T-helper 1 cell treated with Interleukin-12 subunit alpha and Interleukin-12 subunit beta and Interleukin-4 antibody, amounts not matched to agents 30 μg/mL and 1 μg/mL, for 36 hours (primary cell): ENCODE measurements around the gene BRIP1.
"Not testable (repeated sequence)": the region's sequence is repeated elsewhere in the genome, so short reads cannot be mapped to it uniquely, and the experiment has no call there.

ENCODE experiments used
- H3K27ac Mint-ChIP-seq: one replicate; pipeline ENCODE4 v1.8.0; 2021; ENCODE audit warnings: mild to moderate bottlenecking, mixed read lengths
- H3K27me3 Mint-ChIP-seq: one replicate; pipeline ENCODE4 v1.8.0; 2021; ENCODE audit warnings: low read depth, mixed read lengths
- H3K36me3 Mint-ChIP-seq: one replicate; pipeline ENCODE4 v1.8.0; 2021; ENCODE audit warnings: low read depth, mixed read lengths
- H3K4me1 Mint-ChIP-seq: one replicate; pipeline ENCODE4 v1.8.0; 2021; ENCODE audit warnings: low read depth, mixed read lengths
- H3K4me3 Mint-ChIP-seq: one replicate; pipeline ENCODE4 v1.8.0; 2021; ENCODE audit warnings: mild to moderate bottlenecking, moderate library complexity, mixed read lengths
- H3K9me3 Mint-ChIP-seq: one replicate; pipeline ENCODE4 v1.8.0; 2021; ENCODE audit warnings: mixed read lengths

Gene BRIP1

DNA sequence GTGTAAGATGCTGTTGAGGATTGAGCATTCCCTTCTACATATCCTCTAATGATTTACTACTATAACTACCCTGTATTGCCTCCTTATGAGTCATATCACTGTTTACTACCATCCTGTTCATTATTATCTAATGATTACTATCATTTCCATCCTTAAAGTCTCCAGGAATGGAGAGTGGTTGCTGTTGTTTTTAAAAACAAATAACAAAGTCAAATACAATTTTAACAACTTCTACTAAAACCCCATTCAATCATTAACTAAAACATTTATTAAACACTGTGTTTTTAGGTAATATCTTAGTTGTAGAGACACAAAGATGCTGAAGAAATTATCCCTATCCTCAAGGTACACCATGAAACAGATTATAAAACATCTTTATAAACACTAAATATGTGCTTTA, 126.9 kb downstream of the BRIP1 start:
- Mint-ChIP-seq H3K9me3 (peaks cover 7% of the 10 kb centered on the region), H3K4me1 (no peaks in the 10 kb centered on the region), H3K36me3 (peaks cover 26% of the 10 kb centered on the region), H3K4me3 (no peak overlapping the region), H3K27me3 (no peaks in the 10 kb centered on the region), H3K27ac (no peak overlapping the region)

DNA sequence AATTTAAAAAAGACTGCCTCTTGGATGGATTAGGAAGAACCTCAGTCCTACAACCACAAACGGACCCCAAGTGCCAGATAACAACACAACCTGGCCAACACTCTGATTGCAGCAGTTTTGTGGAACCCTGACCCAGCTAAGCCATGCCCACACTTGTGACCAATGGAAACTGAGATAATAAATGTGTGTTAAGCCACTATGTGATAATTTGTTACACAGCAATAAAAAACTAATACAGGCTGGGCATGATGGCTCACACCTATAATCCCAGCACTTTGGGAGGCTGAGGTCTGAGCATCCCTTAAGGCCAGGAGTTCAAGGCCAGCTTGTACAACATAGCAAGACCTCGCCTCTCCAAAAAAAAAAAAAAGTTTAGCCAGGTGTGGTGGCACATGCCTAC, 127.5 kb downstream of the BRIP1 start:
- H3K27ac Mint-ChIP-seq = no peak overlapping the region
- H3K4me3 Mint-ChIP-seq = no peak overlapping the region
- H3K36me3 Mint-ChIP-seq = peaks cover 20% of the 10 kb centered on the region
- H3K27me3 Mint-ChIP-seq = no peaks in the 10 kb centered on the region
- no peaks in the 10 kb centered on the region for H3K4me1 Mint-ChIP-seq
- peaks cover 3% of the 10 kb centered on the region for H3K9me3 Mint-ChIP-seq

DNA sequence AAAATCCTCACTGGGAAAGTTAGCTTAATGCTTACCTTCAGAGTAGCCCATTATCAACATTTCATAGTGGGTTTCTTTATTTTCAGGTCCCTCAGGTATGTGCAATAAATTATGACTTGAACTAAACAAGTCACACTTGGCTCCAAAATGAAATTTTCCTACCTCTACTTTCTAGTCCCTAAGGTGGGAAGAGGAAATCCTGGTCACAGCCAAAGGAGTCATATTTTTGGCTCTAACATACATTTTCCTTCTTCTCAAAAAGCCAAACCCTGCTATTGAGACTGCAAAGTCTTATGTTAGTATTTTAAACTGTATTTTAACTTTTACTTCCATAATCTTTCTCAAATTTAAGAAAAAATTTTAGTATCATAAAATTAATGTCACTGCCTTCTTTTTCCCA, 128.9 kb downstream of the BRIP1 start:
- Mint-ChIP-seq H3K27ac (no peak overlapping the region), H3K4me3 (no peak overlapping the region), H3K9me3 (peaks cover 3% of the 10 kb centered on the region), H3K27me3 (no peaks in the 10 kb centered on the region), H3K36me3 (peaks cover 13% of the 10 kb centered on the region), H3K4me1 (no peaks in the 10 kb centered on the region)

DNA sequence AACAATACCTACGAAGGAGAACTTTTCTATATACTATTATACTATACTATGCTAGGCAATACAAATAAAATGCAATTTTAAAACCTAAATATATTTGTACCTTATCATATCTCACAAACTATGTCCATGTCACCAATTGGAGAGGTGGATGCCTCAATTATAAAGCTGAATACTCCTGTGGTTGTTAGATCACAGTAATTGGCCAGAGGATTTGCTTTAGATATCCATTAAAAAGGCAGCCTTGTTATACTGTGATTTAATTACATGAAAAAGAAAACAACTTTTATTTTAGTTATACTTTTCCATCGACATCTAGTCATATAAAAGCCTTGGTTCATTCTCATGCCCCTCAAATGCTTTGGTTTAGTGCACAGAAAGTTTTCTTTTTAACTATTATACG, 129.3 kb downstream of the BRIP1 start:
- no peak overlapping the region for H3K27ac Mint-ChIP-seq
- no peaks in the 10 kb centered on the region for H3K27me3 Mint-ChIP-seq
- H3K9me3 Mint-ChIP-seq = peaks cover 3% of the 10 kb centered on the region
- H3K4me1 Mint-ChIP-seq = no peaks in the 10 kb centered on the region
- H3K4me3 Mint-ChIP-seq = no peak overlapping the region
- peaks cover 10% of the 10 kb centered on the region for H3K36me3 Mint-ChIP-seq

DNA sequence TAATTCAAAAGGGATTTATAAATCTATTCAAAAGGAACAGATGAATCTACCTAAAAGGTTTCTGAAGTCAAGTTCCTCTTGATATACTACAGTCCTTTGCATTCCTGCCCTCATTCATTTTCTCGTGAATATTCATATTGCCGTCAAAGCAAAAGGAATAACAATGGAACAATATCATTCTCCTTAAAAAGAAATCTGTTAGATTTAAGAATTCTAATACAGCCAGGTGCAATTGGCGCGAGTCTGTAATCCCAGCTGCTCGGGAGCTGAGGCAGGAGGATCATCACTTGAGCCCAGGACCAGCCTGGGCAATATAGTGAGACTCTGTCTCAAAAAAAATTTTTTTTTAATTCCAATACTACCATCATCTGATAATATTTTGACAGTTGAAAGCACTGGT, 130.3 kb downstream of the BRIP1 start:
- Mint-ChIP-seq H3K4me3 (no peak overlapping the region), H3K27ac (no peak overlapping the region)

DNA sequence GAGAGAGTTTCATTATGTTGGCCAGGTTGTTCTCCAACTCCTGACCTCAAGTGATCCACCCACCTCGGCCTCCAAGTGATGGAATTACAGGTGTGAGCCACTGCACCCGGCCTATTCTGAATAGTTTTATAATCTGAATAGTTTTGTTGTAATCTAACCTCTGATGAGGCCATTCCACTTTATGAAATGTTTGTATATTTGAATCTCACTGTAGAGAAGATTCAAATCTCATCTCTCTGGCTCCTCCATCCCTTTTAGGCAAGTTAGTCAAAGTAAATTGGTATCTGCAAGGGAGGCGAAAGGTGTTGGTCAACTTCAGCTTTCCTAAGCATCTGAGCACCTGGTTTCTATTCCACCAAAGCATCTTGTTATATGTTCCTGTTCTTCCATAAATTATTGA, 131.2 kb downstream of the BRIP1 start:
- no peaks in the 10 kb centered on the region for H3K9me3 Mint-ChIP-seq
- H3K27me3 Mint-ChIP-seq = no peaks in the 10 kb centered on the region
- H3K36me3 Mint-ChIP-seq = peaks cover 6% of the 10 kb centered on the region
- H3K27ac Mint-ChIP-seq = no peak overlapping the region
- H3K4me3 Mint-ChIP-seq = no peak overlapping the region
- peaks cover 5% of the 10 kb centered on the region for H3K4me1 Mint-ChIP-seq

More for the DNA sequence above, 130.3 kb downstream of the BRIP1 start:
- H3K9me3 Mint-ChIP-seq = peaks cover 3% of the 10 kb centered on the region
- H3K4me1 Mint-ChIP-seq = peaks cover 5% of the 10 kb centered on the region
- no peaks in the 10 kb centered on the region for H3K27me3 Mint-ChIP-seq
- H3K36me3 Mint-ChIP-seq = peaks cover 10% of the 10 kb centered on the region

DNA sequence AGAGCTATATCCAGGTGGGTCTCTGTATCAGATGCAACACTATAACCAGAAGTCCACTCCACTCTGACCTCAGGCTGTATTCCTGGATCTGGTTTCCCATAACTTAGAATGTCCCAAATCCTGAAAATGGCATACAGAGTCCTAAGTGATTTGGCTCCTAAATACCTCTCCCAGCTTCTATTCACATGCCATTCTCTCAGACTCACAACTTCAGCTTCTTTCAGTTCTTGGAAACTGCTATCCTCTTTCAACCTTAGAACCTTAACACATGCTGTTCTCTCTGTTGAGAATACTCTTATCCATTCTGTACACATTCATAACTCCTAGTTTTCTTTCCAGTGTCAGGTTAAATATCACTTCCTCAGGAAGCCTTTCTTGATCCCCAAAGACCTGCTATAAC, 132.0 kb downstream of the BRIP1 start:
- peaks cover 6% of the 10 kb centered on the region for H3K36me3 Mint-ChIP-seq
- H3K9me3 Mint-ChIP-seq = no peaks in the 10 kb centered on the region
- no peaks in the 10 kb centered on the region for H3K27me3 Mint-ChIP-seq
- H3K4me3 Mint-ChIP-seq = no peak overlapping the region
- H3K27ac Mint-ChIP-seq = no peak overlapping the region
- H3K4me1 Mint-ChIP-seq = peaks cover 5% of the 10 kb centered on the region

DNA sequence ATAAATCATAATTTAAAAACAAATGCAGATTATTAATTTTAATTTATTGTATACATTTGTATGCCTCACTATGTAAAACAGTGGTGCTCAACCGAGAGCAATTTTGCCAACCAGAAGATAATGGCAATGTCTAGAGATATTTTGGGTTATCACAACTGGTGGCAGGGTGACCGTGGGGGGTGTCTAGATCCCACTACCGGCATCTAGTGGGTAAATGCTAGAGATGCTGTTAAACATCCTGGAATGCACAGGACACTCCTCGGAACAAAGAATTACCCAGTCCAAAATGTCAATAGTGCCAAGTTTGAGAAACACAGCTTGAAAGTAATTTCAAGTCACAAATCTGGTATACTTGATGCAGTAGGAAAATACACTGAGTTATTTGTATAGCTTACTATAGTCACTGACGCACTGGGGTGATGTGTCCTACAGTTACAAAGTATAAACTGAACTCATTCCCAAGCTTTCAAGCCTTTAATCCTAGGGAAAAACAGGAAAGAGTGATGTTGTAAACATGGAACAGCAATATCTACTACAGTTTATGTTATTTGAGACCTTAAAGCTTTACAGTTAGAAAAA, 133.5 kb downstream of the BRIP1 start:
- no peaks in the 10 kb centered on the region for H3K27me3 Mint-ChIP-seq
- no peak overlapping the region for H3K4me3 Mint-ChIP-seq
- H3K36me3 Mint-ChIP-seq = peaks cover 6% of the 10 kb centered on the region
- no peak overlapping the region for H3K27ac Mint-ChIP-seq
- H3K4me1 Mint-ChIP-seq = peaks cover 5% of the 10 kb centered on the region
- no peaks in the 10 kb centered on the region for H3K9me3 Mint-ChIP-seq

DNA sequence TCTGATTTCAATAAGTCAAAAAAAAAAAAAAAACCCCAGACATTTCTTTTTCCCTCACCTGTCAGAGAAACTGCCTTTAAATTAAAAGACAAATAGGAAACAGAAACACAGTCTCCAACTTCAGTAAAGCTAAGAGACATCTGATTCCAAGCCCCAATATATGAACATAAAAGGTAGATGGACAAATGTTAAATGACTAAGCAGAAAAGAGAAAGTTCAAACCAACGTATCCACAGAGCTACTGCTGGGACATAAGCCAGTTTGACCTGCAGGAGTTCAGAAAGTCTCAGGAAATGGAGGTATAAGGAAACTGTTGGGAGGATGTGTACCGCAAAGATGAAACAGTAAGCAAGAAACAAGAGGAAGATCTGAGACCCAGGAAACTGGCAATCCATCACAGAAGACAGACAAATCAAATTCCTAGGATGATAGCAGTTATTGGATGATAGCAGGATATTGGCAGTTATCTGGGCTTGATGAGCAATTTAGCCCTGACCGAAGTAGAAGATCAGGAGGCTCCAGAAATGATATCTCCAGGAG, 135.0 kb downstream of the BRIP1 start:
- no peaks in the 10 kb centered on the region for H3K27me3 Mint-ChIP-seq
- H3K36me3 Mint-ChIP-seq = peaks cover 7% of the 10 kb centered on the region
- H3K27ac Mint-ChIP-seq = no peak overlapping the region
- H3K4me1 Mint-ChIP-seq = peaks cover 5% of the 10 kb centered on the region
- H3K9me3 Mint-ChIP-seq = no peaks in the 10 kb centered on the region
- H3K4me3 Mint-ChIP-seq = no peak overlapping the region

DNA sequence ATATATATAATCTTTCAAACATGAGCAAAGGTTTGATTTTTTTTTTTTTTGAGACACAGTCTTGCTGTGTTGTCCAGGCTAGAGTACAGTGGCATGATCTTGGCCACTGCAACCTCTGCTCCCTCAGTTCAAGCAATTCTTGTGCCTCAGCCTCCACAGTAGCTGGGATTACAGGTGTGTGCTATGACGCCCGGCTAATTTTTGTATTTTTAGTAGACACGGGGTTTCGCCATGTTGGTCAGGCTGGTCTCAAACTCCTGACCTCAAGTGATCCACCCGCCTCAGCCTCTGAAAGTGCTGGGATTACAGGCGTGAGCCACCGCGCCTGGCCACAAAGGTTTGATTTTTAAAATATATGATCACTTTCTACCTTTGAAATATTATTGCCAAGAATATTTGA, 135.5 kb downstream of the BRIP1 start:
- H3K4me3 Mint-ChIP-seq, H3K4me1 Mint-ChIP-seq, H3K36me3 Mint-ChIP-seq, H3K9me3 Mint-ChIP-seq, H3K27ac Mint-ChIP-seq, H3K27me3 Mint-ChIP-seq: not testable (repeated sequence)

DNA sequence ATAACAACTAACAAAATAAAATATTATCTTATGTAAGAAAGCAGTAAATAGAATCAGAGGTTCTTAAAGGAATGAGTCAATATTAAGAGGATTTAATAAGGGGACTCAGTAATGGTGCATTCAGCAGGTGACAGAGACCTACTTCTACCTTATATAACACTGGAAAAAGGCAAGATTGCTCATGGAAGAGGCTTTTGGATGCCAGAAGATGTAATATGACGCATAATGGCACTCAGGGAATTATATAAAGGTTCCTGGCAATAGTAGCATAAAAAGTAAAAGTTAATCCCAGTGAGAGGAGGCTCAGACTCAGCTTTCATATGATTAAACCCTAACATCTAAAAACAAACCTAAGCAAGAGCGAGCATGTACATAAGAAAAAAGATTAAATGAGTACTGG, 136.4 kb downstream of the BRIP1 start:
- peaks cover 5% of the 10 kb centered on the region for H3K4me1 Mint-ChIP-seq
- peaks cover 9% of the 10 kb centered on the region for H3K36me3 Mint-ChIP-seq
- H3K27me3 Mint-ChIP-seq = no peaks in the 10 kb centered on the region
- peaks cover 4% of the 10 kb centered on the region for H3K9me3 Mint-ChIP-seq
- no peak overlapping the region for H3K4me3 Mint-ChIP-seq
- no peak overlapping the region for H3K27ac Mint-ChIP-seq

DNA sequence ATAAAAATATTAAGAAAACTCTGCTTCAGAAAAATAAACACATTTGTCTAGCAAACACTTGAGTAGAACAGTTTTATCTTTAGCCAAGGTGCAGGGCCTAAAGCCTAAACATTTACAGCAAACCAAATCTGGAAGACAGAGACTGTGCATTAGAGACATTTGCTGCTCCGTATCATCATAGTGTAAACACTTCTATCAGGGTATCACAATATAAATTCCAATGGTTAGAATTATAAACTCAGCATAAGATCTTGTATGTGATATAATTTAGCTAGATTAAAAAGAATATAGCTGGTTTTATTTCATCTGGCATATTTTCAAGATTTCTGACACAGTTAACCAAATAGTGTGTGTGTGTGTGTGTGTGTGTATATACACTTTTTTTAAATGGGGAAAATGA, 138.6 kb downstream of the BRIP1 start:
- H3K4me1 Mint-ChIP-seq = peaks cover 5% of the 10 kb centered on the region
- H3K9me3 Mint-ChIP-seq = peaks cover 8% of the 10 kb centered on the region
- no peak overlapping the region for H3K4me3 Mint-ChIP-seq
- no peaks in the 10 kb centered on the region for H3K27me3 Mint-ChIP-seq
- peaks cover 12% of the 10 kb centered on the region for H3K36me3 Mint-ChIP-seq
- no peak overlapping the region for H3K27ac Mint-ChIP-seq

DNA sequence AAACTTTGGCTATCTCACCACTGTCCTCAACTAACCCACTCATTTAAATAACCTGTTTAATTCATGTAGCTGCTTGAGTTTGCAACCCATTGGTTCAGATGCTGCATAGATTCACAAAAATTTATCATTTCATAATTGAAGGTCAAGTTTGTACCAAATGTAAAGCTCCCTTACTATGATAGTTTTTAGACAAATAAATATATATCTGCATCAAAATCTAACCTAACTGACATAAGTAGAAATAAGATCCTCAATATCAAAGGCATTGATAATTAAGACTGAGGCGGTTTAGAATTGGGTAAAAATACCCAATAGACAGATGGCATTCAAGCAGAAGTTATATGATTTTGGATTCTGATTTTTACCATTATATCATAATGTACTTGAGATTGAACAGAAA, 139.4 kb downstream of the BRIP1 start:
- Mint-ChIP-seq H3K27me3 (no peaks in the 10 kb centered on the region), H3K27ac (no peak overlapping the region)

DNA sequence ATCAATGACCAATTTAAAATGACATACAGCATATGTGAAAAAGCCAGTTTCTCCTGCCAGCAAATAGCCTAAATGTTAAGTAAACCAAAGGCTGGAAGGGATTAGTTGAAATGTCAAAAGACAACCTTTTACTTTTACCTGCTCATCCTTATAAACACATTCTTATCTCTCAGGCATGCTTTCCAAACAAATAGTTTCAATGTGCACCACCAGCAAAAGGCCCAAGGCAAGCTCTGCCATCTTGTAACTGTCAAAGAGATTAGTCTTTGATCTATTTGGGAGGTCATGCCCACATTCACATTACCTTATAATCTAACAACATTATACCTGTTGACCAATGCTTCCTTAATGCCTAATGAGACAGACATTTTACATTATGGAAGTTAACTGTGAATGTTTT, 140.1 kb downstream of the BRIP1 start:
- H3K9me3 Mint-ChIP-seq = peaks cover 16% of the 10 kb centered on the region
- H3K27ac Mint-ChIP-seq = no peak overlapping the region
- no peaks in the 10 kb centered on the region for H3K4me1 Mint-ChIP-seq
- H3K4me3 Mint-ChIP-seq = no peak overlapping the region
- H3K36me3 Mint-ChIP-seq = peaks cover 9% of the 10 kb centered on the region
- H3K27me3 Mint-ChIP-seq = no peaks in the 10 kb centered on the region

More for the DNA sequence above, 139.4 kb downstream of the BRIP1 start:
- Mint-ChIP-seq H3K36me3 (peaks cover 12% of the 10 kb centered on the region), H3K9me3 (peaks cover 9% of the 10 kb centered on the region), H3K4me1 (peaks cover 5% of the 10 kb centered on the region), H3K4me3 (no peak overlapping the region)

DNA sequence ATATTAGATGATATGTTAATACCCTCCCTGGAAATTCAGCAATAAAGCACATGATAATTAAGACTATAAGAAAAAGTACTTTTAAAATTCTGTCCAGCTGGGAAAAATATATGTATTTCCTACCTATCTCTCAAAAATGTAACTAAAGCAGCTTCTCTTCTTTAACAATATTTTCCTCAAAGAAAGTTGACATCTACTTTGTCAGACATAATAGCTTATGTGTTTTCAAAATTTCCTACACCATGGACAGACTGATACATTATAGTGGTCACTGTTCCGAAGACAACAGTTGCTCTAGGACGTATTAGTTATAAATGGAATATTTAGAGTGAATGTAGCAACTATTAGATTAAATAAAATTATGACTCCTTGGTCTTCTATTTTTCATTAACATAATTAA, 140.9 kb downstream of the BRIP1 start:
- Mint-ChIP-seq H3K9me3 (peaks cover 24% of the 10 kb centered on the region), H3K4me1 (no peaks in the 10 kb centered on the region), H3K27ac (no peak overlapping the region), H3K4me3 (no peak overlapping the region), H3K27me3 (no peaks in the 10 kb centered on the region), H3K36me3 (peaks cover 10% of the 10 kb centered on the region)
